NCI-H748 (cell line): ENCODE measurements around the gene NR6A1.

Source experiments
- DNase-seq: peaks from one replicate; lab custom pipeline; 2025; ENCODE audit not compliant: unreplicated experiment; lab: John Stamatoyannopoulos, UW

The NR6A1 gene

GRCh38 chr9:124477648-124478285 is 293.3 kb downstream of the NR6A1 start:
- DNase-seq: peak; percentile 81

GRCh38 chr9:124477211-124477647 is 293.9 kb downstream of the NR6A1 start:
- peak; percentile 77 for DNase-seq

GRCh38 chr9:124475868-124476690 is 295.0 kb downstream of the NR6A1 start:
- DNase-seq: no peak

GRCh38 chr9:124475158-124475867 is 295.8 kb downstream of the NR6A1 start:
- DNase-seq: no peak

GRCh38 chr9:124474151-124474550 is 297.0 kb downstream of the NR6A1 start:
- no peak for DNase-seq

GRCh38 chr9:124473310-124473709 is 297.8 kb downstream of the NR6A1 start:
- DNase-seq: no peak

- DNase-seq: no peak
Observed at GRCh38 chr9:124472770-124473169, 298.3 kb downstream of the NR6A1 start.

GRCh38 chr9:124471761-124472160 is 299.4 kb downstream of the NR6A1 start:
- peak; percentile 44 for DNase-seq

- DNase-seq: no peak
Observed at GRCh38 chr9:124470726-124471125, 300.4 kb downstream of the NR6A1 start.

GRCh38 chr9:124470306-124470705 is 300.8 kb downstream of the NR6A1 start:
- no peak for DNase-seq

DNA sequence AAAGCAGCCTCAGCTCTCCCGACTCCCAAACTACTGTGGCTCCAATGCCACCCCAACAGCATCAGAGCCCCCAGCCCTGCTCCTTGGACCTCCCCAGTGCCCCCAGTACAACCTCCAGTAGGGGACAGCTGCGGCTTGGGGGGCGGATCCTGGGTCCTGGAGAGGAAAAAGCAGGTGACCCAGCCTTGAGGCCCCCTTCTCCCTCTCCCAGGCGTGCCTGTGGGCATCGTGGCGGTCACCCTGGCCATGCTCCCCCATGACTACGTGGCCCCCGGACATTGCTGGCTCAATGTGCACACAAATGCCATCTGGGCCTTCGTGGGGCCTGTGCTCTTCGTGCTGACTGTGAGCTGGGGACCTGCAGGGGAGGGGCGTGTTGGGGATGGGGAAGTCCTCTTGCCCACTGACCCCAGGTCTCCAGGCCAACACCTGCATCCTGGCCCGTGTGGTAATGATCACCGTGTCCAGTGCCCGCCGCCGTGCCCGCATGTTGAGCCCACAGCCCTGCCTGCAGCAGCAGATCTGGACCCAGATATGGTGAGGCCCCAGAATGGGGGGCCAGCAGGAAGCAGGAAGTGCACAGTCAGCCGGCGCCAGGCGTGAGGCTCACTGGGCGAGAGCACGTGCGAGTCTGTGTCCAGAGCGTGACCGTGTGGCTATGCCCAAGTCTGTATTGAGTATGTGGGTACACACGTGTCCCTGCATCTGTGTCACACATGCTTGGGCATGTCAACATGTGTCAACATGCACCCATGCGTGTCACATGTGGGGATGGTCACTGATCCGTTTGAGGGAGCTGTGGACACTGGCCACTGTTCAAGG is 301.9 kb downstream of the NR6A1 start:
- DNase-seq: no peak

DNA sequence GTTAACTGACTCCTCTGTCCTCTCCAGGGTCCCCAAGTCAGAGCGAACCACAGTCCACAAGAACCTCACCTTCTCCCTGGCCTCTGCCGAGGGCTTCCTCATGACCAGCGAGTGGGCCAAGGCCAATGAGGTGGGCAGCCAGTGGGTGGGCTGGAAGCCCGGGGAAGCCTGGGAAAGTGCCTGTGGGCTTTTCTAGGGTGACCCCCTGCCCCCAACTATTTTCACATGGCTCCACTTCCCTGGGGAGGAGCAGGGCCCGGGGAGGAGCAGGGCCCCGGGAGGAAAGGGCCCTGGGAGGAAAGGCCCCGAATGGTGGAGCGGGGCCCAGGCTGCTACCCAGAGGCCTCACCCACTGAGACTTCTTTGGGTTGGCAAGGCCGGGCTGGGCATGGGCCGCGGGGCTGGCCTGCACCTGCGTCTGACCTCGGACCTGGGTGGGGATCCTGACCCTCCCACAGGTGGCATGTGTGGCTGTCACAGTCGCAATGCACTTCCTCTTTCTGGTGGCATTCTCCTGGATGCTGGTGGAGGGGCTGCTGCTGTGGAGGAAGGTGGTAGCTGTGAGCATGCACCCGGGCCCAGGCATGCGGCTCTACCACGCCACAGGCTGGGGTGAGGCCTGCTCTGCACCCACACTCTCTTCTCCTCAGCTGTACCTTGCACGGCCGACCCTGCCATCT is 302.9 kb downstream of the NR6A1 start:
- DNase-seq: no peak

DNA sequence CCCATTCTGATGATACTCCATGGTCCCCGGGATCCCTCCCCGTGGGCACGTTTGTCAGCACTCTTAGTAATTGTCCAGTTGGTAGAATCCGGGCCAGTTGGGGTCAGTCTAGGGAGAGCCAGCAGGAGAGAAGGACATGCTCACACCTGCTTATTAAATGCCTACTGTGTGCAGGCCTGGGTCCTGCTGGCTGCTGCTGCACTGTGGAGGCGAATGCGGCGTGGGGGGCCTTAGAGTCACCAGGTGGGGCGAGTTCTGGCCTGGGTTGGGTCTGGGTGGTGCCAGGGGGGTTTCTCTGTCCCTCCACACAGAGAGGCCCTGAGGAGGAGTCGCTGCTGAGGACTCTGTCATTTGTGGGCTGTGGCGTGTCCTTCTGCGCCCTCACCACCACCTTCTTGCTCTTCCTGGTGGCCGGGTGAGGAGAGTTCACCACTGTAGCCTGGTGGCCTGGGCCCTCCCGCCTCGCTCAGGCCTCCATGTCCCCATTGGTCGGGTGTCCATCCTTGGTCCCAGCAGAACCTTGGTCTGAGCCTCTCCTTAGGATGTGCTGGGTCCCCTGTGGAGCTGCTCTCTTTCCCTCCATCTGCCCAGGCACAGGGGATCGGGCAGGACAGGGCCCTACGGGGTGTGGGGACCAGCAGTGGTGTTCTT is 303.6 kb downstream of the NR6A1 start:
- DNase-seq: no peak
